ENCODE data around the gene AKAP5. TPM values are rescaled to one million over a fixed set of nuclear protein-coding genes. Genes with fewer than 3 reads are reported as not detected.
A peak's percentile ranks its signal among the peaks of the same experiment; 100 is the strongest.

Gene AKAP5
- total and polyA plus RNA-seq, 2 experiments from 2014 or later: 1.0 to 3.4 TPM

DNA sequence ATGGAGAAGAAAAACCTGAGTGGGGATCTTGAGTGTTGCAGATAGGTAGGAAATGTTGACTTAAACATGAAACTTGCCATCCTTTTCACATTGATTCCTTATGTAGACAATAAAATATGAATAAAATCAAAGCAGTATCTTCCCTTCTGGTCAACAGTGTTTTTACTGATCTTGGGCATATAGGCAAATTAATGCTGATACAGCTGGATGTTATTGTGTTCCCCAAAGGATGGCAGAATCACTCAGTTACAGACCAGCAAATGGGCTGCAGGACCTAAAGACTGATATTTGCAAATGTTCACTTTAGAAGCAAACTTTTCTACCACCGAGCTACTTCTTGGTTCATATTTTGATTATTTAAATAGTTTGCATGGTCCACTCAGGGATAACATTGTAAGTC, 43.3 kb upstream of the AKAP5 start:
- Mint-ChIP-seq H3K27me3 (ENCODE audit: insufficient read depth, low read depth, poor library complexity) (peaks cover 2% of the 10 kb centered on the region), H3K4me1 (no peaks in the 10 kb centered on the region), H3K36me3 (ENCODE audit: low read depth) (peaks cover 98% of the 10 kb centered on the region), H3K27ac (no peak overlapping the region), H3K9me3 (no peaks in the 10 kb centered on the region), H3K4me3 (no peak overlapping the region)
- ATAC-seq: no peak
- peaks cover 8% of the 10 kb centered on the region; the same call in 1 of the 2 replicates for H3K79me2 ChIP-seq (replicated peaks; ENCODE audit: insufficient read depth)
- 0 out of 2 replicates have a peak overlapping the region, but pooled peaks have one; percentile 11 for H3K27ac ChIP-seq (ENCODE audit: low read depth)
- no peak overlapping the region for H3K4me2 ChIP-seq
- no peaks in the 10 kb centered on the region for H3K27me3 ChIP-seq (ENCODE audit: insufficient read depth)
- peaks cover 19% of the 10 kb centered on the region for H4K20me1 ChIP-seq (replicated peaks; ENCODE audit: insufficient read depth)
- TF ChIP-seq, protein P1, sequence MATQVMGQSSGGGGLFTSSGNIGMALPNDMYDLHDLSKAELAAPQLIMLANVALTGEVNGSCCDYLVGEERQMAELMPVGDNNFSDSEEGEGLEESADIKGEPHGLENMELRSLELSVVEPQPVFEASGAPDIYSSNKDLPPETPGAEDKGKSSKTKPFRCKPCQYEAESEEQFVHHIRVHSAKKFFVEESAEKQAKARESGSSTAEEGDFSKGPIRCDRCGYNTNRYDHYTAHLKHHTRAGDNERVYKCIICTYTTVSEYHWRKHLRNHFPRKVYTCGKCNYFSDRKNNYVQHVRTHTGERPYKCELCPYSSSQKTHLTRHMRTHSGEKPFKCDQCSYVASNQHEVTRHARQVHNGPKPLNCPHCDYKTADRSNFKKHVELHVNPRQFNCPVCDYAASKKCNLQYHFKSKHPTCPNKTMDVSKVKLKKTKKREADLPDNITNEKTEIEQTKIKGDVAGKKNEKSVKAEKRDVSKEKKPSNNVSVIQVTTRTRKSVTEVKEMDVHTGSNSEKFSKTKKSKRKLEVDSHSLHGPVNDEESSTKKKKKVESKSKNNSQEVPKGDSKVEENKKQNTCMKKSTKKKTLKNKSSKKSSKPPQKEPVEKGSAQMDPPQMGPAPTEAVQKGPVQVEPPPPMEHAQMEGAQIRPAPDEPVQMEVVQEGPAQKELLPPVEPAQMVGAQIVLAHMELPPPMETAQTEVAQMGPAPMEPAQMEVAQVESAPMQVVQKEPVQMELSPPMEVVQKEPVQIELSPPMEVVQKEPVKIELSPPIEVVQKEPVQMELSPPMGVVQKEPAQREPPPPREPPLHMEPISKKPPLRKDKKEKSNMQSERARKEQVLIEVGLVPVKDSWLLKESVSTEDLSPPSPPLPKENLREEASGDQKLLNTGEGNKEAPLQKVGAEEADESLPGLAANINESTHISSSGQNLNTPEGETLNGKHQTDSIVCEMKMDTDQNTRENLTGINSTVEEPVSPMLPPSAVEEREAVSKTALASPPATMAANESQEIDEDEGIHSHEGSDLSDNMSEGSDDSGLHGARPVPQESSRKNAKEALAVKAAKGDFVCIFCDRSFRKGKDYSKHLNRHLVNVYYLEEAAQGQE (IDR thresholded peaks at IDR 0.05; ENCODE audit: unreplicated experiment): no peak
- TF ChIP-seq ZNF331 (CRISPR knock-in tag; IDR thresholded peaks at IDR 0.05; ENCODE audit: low read depth): no peak
- no peak for TF ChIP-seq NANOG (IDR thresholded peaks at IDR 0.05; ENCODE audit: borderline replicate concordance)
- no peaks in the 10 kb centered on the region for H3K4me1 ChIP-seq (ENCODE audit: insufficient read depth)
- no peak overlapping the region for H3K4me3 ChIP-seq
- H3K9me2 ChIP-seq (ENCODE audit: insufficient read depth): no peaks in the 10 kb centered on the region
- DNase-seq (ENCODE audit: low spot score): no peak
- H2AFZ ChIP-seq: no peak overlapping the region
- H3K36me3 ChIP-seq (ENCODE audit: insufficient read depth): peaks cover 77% of the 10 kb centered on the region
- H3F3A ChIP-seq (replicated peaks; ENCODE audit: low read depth): peaks cover 15% of the 10 kb centered on the region

DNA sequence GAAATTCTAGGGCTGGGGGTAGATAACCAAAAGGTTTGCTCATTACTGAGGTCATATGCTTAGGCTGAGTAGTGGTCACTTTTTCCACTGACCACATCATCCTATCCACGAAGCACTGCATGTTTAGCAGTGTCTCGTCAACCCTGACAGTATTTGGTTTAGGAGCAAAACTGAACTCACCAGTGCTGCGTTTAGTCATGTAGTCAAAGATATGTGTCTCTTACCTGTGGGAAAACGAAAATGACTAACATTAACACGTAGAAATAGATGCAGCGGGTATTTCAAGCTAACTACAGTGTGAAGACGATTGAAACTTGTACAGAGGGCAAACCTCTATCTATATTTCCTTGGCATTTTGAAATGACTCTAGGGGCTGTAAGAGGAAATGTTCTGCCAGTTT, 42.5 kb upstream of the AKAP5 start:
- H3K27me3 ChIP-seq (ENCODE audit: insufficient read depth): no peaks in the 10 kb centered on the region
- Mint-ChIP-seq H3K27ac (no peak overlapping the region), H3K4me1 (no peaks in the 10 kb centered on the region), H3K9me3 (no peaks in the 10 kb centered on the region), H3K36me3 (ENCODE audit: low read depth) (peaks cover 98% of the 10 kb centered on the region), H3K27me3 (ENCODE audit: insufficient read depth, low read depth, poor library complexity) (peaks cover 2% of the 10 kb centered on the region), H3K4me3 (no peak overlapping the region)
- H4K20me1 ChIP-seq (replicated peaks; ENCODE audit: insufficient read depth): peaks cover 17% of the 10 kb centered on the region
- ATAC-seq: no peak
- H3K79me2 ChIP-seq (replicated peaks; ENCODE audit: insufficient read depth): peaks cover 8% of the 10 kb centered on the region; the same call in 1 of the 2 replicates
- no peak overlapping the region for H3K4me2 ChIP-seq
- H3K4me1 ChIP-seq (ENCODE audit: insufficient read depth): no peaks in the 10 kb centered on the region
- H3K4me3 ChIP-seq: no peak overlapping the region
- 0 out of 2 replicates have a peak overlapping the region, but pooled peaks have one; percentile 11 for H3K27ac ChIP-seq (ENCODE audit: low read depth)
- DNase-seq (ENCODE audit: low spot score): no peak
- H3K36me3 ChIP-seq (ENCODE audit: insufficient read depth): peaks cover 77% of the 10 kb centered on the region
- no peak overlapping the region for H2AFZ ChIP-seq
- H3K9me2 ChIP-seq (ENCODE audit: insufficient read depth): no peaks in the 10 kb centered on the region
- peaks cover 22% of the 10 kb centered on the region for H3F3A ChIP-seq (replicated peaks; ENCODE audit: low read depth)
- TF ChIP-seq JUNB (IDR thresholded peaks at IDR 0.05; ENCODE audit: unreplicated experiment): no peak
- TF ChIP-seq, protein P2, sequence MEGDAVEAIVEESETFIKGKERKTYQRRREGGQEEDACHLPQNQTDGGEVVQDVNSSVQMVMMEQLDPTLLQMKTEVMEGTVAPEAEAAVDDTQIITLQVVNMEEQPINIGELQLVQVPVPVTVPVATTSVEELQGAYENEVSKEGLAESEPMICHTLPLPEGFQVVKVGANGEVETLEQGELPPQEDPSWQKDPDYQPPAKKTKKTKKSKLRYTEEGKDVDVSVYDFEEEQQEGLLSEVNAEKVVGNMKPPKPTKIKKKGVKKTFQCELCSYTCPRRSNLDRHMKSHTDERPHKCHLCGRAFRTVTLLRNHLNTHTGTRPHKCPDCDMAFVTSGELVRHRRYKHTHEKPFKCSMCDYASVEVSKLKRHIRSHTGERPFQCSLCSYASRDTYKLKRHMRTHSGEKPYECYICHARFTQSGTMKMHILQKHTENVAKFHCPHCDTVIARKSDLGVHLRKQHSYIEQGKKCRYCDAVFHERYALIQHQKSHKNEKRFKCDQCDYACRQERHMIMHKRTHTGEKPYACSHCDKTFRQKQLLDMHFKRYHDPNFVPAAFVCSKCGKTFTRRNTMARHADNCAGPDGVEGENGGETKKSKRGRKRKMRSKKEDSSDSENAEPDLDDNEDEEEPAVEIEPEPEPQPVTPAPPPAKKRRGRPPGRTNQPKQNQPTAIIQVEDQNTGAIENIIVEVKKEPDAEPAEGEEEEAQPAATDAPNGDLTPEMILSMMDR (conservative IDR thresholded peaks at IDR 0.05; ENCODE audit: low read depth in 2 of 2): no peak
- TF ChIP-seq ZNF331 (CRISPR knock-in tag; IDR thresholded peaks at IDR 0.05; ENCODE audit: low read depth): no peak
- TF ChIP-seq, protein P3, sequence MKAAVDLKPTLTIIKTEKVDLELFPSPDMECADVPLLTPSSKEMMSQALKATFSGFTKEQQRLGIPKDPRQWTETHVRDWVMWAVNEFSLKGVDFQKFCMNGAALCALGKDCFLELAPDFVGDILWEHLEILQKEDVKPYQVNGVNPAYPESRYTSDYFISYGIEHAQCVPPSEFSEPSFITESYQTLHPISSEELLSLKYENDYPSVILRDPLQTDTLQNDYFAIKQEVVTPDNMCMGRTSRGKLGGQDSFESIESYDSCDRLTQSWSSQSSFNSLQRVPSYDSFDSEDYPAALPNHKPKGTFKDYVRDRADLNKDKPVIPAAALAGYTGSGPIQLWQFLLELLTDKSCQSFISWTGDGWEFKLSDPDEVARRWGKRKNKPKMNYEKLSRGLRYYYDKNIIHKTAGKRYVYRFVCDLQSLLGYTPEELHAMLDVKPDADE (IDR thresholded peaks at IDR 0.05): no peak
- TF ChIP-seq, protein P1 (IDR thresholded peaks at IDR 0.05; ENCODE audit: unreplicated experiment): no peak
- TF ChIP-seq CREB1 (CRISPR knock-in tag; IDR thresholded peaks at IDR 0.05; ENCODE audit: low read depth): no peak
- no peak for TF ChIP-seq NANOG (IDR thresholded peaks at IDR 0.05; ENCODE audit: borderline replicate concordance)
- TF ChIP-seq STAT1 (IDR thresholded peaks at IDR 0.05; ENCODE audit: unreplicated experiment): no peak
